Mucosa of stomach (tissue), 1 donor: ENCODE data around the gene DEK.

ENCODE experiments used
- H3K27me3 ChIP-seq: one replicate; pipeline ENCODE4 v1.7.0; 2013; ENCODE audit warnings: mild to moderate bottlenecking, low read length; ENCODE audit not compliant: control insufficient read depth, insufficient read depth
- H3K36me3 ChIP-seq: one replicate; pipeline ENCODE4 v1.7.0; 2013; ENCODE audit warnings: low read length; ENCODE audit not compliant: control insufficient read depth, insufficient read depth
- H3K4me1 ChIP-seq: one replicate; pipeline ENCODE4 v1.7.0; 2013; ENCODE audit warnings: mild to moderate bottlenecking, low read length; ENCODE audit not compliant: control insufficient read depth, insufficient read depth
- H3K4me3 ChIP-seq: one replicate; pipeline ENCODE4 v1.7.0; 2013; ENCODE audit warnings: low read length
- H3K9ac ChIP-seq: one replicate; pipeline ENCODE4 v1.7.0; 2013; ENCODE audit warnings: mild to moderate bottlenecking, low read length, moderate library complexity
- H3K9me3 ChIP-seq: one replicate; pipeline ENCODE4 v1.7.0; 2013; ENCODE audit warnings: mild to moderate bottlenecking, low read length, moderate library complexity; ENCODE audit not compliant: control insufficient read depth
- donor health status: Pancreatic carcinoma.

The DEK gene

DNA sequence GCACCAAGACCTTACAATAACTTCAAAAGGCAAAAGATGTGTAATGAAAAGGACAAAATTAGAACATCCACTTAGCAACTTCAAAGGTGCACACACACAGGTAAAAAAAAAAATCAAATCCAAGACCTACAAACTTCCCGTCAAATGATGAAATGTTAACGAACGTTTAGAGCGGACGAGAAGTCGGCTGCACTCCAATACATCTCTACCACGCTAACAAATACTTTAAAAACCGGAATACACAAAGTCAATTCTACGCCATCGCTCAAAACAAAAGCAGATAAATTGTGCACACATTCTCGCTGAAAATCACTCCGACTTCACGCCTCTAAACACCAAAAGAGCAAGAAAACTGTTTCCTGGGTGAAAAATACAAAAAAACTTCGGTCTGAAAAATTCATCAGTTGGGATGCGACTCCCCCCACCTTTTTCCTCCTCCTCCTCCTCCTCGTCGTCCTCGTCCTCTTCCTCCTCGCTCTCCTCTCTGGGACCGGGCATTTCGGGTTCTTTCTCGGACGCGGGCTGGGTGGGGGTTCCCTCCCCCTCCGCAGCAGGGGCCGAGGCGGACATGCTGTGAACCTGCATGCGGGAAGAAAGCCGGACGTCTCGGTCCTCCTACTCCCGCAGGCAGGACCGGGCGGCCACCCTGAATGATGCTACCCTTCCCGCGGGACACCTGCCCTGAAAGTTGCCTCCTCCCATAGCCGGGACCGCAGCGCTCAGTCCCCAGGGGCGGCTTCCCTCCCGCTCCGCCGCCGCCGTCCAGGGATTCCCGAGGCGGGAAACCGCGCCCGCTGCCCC, 712 bp downstream of the DEK start:
- Histone ChIP-seq H3K4me1 (peaks cover 26% of the 10 kb centered on the region), H3K9me3 (no peaks in the 10 kb centered on the region), H3K36me3 (no peaks in the 10 kb centered on the region), H3K27me3 (no peaks in the 10 kb centered on the region), H3K9ac (peak overlapping the region; percentile 87), H3K4me3 (peak overlapping the region; percentile 83)

GRCh38 chr6:18262702-18263417, 1.5 kb downstream of the DEK start:
- peak overlapping the region; percentile 83 for H3K4me3 ChIP-seq
- H3K27me3 ChIP-seq, result no peaks in the 10 kb centered on the region
- H3K4me1 ChIP-seq, result peaks cover 26% of the 10 kb centered on the region
- H3K36me3 ChIP-seq, result no peaks in the 10 kb centered on the region
- H3K9ac ChIP-seq, result peak overlapping the region; percentile 87
- no peaks in the 10 kb centered on the region for H3K9me3 ChIP-seq

GRCh38 chr6:18261877-18262276, 2.5 kb downstream of the DEK start:
- no peaks in the 10 kb centered on the region for H3K9me3 ChIP-seq
- H3K4me1 ChIP-seq, result peaks cover 26% of the 10 kb centered on the region
- no peaks in the 10 kb centered on the region for H3K27me3 ChIP-seq
- H3K36me3 ChIP-seq, result no peaks in the 10 kb centered on the region
- H3K4me3 ChIP-seq, result no peak overlapping the region
- H3K9ac ChIP-seq, result no peak overlapping the region

DNA sequence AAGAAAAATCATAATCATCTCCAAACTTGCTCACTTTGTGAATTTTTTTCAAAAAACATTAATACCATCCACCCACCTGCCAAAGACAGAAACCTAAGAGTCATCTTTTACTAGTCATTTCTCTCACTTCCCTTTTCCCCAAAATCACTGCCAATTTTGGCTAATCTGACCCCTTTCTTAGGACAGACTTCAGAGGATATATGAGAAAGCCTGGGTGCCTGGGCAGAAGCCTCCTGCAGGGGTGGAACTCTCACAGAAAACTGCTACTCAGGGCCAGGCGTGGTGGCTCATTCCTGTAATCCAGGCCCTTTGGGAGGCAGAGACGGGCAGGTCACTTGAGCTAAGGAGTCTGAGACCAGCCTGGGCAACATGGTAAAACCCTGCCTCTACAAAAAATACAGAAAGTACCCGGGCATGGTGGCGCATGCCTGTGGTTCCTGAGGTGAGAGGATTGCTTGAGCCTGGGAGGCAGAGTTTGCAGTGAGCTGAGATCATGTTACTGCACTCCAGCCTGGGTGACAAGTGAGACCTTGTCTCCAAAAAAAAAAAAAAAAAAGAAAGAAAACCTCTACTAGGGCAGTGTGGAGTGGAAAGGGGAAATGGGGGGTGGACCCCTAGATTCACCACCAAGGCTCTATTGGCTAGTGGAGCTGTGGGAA, 3.8 kb downstream of the DEK start:
- Histone ChIP-seq H3K9me3 (no peaks in the 10 kb centered on the region), H3K4me1 (peaks cover 26% of the 10 kb centered on the region), H3K9ac (no peak overlapping the region), H3K4me3 (no peak overlapping the region), H3K36me3 (no peaks in the 10 kb centered on the region), H3K27me3 (no peaks in the 10 kb centered on the region)

DNA sequence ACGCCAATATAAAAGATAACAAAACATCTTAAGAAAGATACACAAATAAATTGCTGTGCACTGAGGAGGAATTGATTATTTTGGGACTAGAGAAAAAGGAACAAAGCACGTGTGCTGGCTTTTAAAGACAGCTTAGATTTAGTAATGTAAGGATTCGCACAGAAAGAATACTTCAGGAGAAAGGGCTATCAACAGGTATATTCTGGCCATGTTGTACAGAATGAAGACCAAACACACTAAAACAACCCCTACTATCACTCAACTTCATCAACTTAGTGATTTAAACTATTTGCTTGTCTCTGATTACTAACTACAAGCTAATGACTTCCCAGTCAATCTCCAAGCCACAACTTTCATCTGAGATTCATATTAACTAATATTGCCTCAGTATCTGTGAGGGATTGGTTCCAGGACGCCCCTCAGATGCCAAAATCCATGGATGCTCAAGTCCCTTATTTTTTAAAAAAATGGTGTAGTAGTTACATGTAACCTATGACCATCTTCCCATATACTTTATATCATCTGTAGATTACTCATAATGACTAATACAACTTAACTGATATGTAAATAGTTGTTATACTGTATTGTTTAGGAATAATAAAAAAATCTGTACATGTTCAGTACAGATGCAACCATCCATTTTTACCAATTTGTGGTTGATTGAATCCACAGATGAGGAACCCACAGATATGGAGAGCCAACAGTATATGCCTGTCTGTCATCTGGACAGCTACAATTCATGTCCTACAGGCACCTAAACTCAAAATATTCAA, 4.5 kb downstream of the DEK start:
- Histone ChIP-seq H3K4me1 (peaks cover 22% of the 10 kb centered on the region), H3K4me3 (no peak overlapping the region), H3K9ac (no peak overlapping the region), H3K9me3 (no peaks in the 10 kb centered on the region), H3K36me3 (no peaks in the 10 kb centered on the region), H3K27me3 (no peaks in the 10 kb centered on the region)

- Histone ChIP-seq H3K9me3 (no peaks in the 10 kb centered on the region), H3K4me1 (peaks cover 5% of the 10 kb centered on the region), H3K36me3 (no peaks in the 10 kb centered on the region), H3K9ac (no peak overlapping the region), H3K4me3 (no peak overlapping the region), H3K27me3 (no peaks in the 10 kb centered on the region)
Measured at GRCh38 chr6:18254793-18255192, 9.5 kb downstream of the DEK start.

DNA sequence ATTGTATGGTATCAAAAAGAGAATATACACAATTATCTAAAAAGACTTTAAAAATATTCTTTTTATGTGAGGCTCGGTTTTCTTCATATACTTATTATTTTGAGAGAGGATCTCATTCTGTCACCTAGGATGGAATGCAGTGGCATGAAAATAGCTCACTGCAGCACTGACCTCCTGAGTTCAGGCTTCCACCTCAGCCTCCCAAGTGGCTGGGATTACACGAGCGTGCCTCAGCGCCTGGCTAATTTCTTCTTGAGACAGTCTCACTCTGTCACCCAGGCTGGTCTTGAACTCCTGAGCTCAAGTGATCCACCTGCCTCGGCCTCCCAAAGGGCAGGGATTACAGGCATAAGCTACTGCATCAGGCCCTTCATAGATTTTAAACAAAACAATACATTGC, 10.7 kb downstream of the DEK start:
- Histone ChIP-seq H3K4me1 (peaks cover 5% of the 10 kb centered on the region), H3K9me3 (no peaks in the 10 kb centered on the region), H3K9ac (no peak overlapping the region), H3K27me3 (no peaks in the 10 kb centered on the region), H3K4me3 (no peak overlapping the region), H3K36me3 (peaks cover 6% of the 10 kb centered on the region)

- Histone ChIP-seq H3K36me3 (peaks cover 6% of the 10 kb centered on the region), H3K4me3 (no peak overlapping the region), H3K9me3 (no peaks in the 10 kb centered on the region)
Measured at GRCh38 chr6:18249271-18249670, 15.1 kb downstream of the DEK start.

GRCh38 chr6:18248698-18249097, 15.6 kb downstream of the DEK start:
- Histone ChIP-seq H3K4me1 (peaks cover 5% of the 10 kb centered on the region), H3K27me3 (no peaks in the 10 kb centered on the region), H3K4me3 (no peak overlapping the region), H3K36me3 (peaks cover 6% of the 10 kb centered on the region), H3K9me3 (no peaks in the 10 kb centered on the region), H3K9ac (no peak overlapping the region)

More at GRCh38 chr6:18249271-18249670, 15.1 kb downstream of the DEK start:
- Histone ChIP-seq H3K4me1 (peaks cover 5% of the 10 kb centered on the region), H3K9ac (no peak overlapping the region), H3K27me3 (no peaks in the 10 kb centered on the region)

DNA sequence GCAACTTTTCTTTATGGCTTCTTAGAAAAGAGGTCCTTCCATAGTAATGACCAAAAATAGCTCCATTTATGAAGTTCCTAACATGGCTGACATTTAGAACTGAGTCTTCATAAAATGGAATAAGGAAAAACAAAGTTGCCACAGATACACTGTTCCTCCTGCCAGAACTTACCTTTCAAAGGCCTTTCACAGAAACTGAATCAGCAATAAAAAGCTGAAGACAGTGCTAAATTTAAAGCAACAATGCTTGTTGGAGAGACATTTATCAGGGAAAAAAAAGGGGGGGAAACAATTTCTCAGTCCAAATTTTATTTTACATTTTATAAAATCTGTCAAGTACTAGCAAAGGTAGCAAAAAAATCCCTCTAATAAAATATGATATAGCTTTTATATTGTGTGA, 17.3 kb downstream of the DEK start:
- no peaks in the 10 kb centered on the region for H3K9me3 ChIP-seq

DNA sequence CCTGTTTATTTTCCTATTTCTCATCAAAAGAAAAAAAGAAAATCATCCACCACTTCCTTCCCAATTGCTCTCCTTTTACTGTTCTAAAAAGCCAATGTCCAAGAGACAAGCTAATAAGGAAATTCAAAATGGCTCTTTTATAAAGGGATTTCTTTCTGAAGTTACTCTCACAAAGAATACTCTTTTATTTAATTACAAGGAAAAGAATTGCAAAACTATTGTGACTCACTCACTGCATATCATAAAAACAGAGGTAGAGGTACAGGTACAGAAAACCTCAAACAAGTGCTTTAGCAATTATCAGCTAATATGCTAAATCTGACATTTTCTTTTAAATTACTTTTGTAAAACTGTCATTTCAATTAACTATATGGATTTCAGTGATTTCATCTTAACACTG, 18.1 kb downstream of the DEK start:
- Histone ChIP-seq H3K4me1 (no peaks in the 10 kb centered on the region), H3K4me3 (no peak overlapping the region), H3K9me3 (no peaks in the 10 kb centered on the region), H3K27me3 (no peaks in the 10 kb centered on the region), H3K36me3 (peaks cover 6% of the 10 kb centered on the region), H3K9ac (no peak overlapping the region)

More for the DNA sequence above, 17.3 kb downstream of the DEK start:
- Histone ChIP-seq H3K27me3 (no peaks in the 10 kb centered on the region), H3K4me3 (no peak overlapping the region), H3K4me1 (no peaks in the 10 kb centered on the region), H3K36me3 (peaks cover 6% of the 10 kb centered on the region), H3K9ac (no peak overlapping the region)
